ENCODE results near the gene ST6GALNAC6. TPM values are rescaled to one million over a fixed set of nuclear protein-coding genes. Genes with fewer than 3 reads are reported as not detected.

ST6GALNAC6 gene
- total RNA-seq, 4 donors from 2014 or later = 7.7 to 88.3 (median 18.9) TPM

- no peak overlapping the region for H3K4me3 ChIP-seq
- no peaks in the 10 kb centered on the region for H3K36me3 ChIP-seq
- no peak for TF ChIP-seq POLR2A (IDR thresholded peaks at IDR 0.05)
- TF ChIP-seq CTCF (IDR thresholded peaks at IDR 0.05) = no peak
- no peak for DNase-seq
- peak overlapping the region in 1 of 4 donors; percentile 21 for H3K27ac ChIP-seq
- no peaks in the 10 kb centered on the region for H3K9me3 ChIP-seq
- H3K4me1 ChIP-seq = peaks cover 0 to 38% (median 16%) of the 10 kb centered on the region in 4 donors
- H3K27me3 ChIP-seq = no peaks in the 10 kb centered on the region
These were observed 42.7 kb downstream of the ST6GALNAC6 start for GRCh38 chr9:127856729-127857116.

GRCh38 chr9:127856094-127856728 is 43.2 kb downstream of the ST6GALNAC6 start:
- H3K36me3 ChIP-seq = no peaks in the 10 kb centered on the region
- TF ChIP-seq POLR2A (IDR thresholded peaks at IDR 0.05) (no peak), CTCF (IDR thresholded peaks at IDR 0.05) (no peak)
- H3K27me3 ChIP-seq = no peaks in the 10 kb centered on the region
- no peak for DNase-seq
- no peaks in the 10 kb centered on the region for H3K9me3 ChIP-seq
- no peak overlapping the region for H3K4me3 ChIP-seq
- peaks cover 0 to 36% (median 11%) of the 10 kb centered on the region in 4 donors for H3K4me1 ChIP-seq
- peak overlapping the region in 2 of 4 donors; percentile 21 to 90 for H3K27ac ChIP-seq

GRCh38 chr9:127855522-127855921 is 43.9 kb downstream of the ST6GALNAC6 start:
- no peak overlapping the region for H3K4me3 ChIP-seq
- DNase-seq = no peak
- no peaks in the 10 kb centered on the region for H3K9me3 ChIP-seq
- peak overlapping the region in 3 of 4 donors; percentile 21 to 90 (median 81) for H3K27ac ChIP-seq
- no peaks in the 10 kb centered on the region for H3K27me3 ChIP-seq
- no peaks in the 10 kb centered on the region for H3K36me3 ChIP-seq
- no peak for TF ChIP-seq CTCF (IDR thresholded peaks at IDR 0.05)
- no peak for TF ChIP-seq POLR2A (IDR thresholded peaks at IDR 0.05)
- H3K4me1 ChIP-seq = peaks cover 0 to 35% (median 6%) of the 10 kb centered on the region in 4 donors

- Histone ChIP-seq H3K27me3 (no peaks in the 10 kb centered on the region), H3K4me1 (peaks cover 0 to 35% (median 6%) of the 10 kb centered on the region in 4 donors)
These were observed 44.4 kb downstream of the ST6GALNAC6 start for GRCh38 chr9:127854960-127855359.

GRCh38 chr9:127854184-127854806 is 45.1 kb downstream of the ST6GALNAC6 start, which contains the start of gene ENG:
Gene ENG (minus strand): TSS chr9:127854658. CDS start chr9:127854355, 303 bp downstream.
- H3K4me1 ChIP-seq = peaks cover 0 to 35% (median 6%) of the 10 kb centered on the region in 4 donors
- TF ChIP-seq CTCF (IDR thresholded peaks at IDR 0.05) (no peak), POLR2A (IDR thresholded peaks at IDR 0.05) (peak in 1 of 2 donors; percentile 26)
- peak within 1 kb of the TSS; percentile 38 to 70 (median 51) for H3K4me3 ChIP-seq

More at GRCh38 chr9:127854960-127855359, 44.4 kb downstream of the ST6GALNAC6 start:
- Histone ChIP-seq H3K36me3 (peaks cover 0 to 4% (median 0%) of the 10 kb centered on the region in 3 donors), H3K27ac (peak overlapping the region; percentile 72 to 90 (median 86)), H3K4me3 (peak overlapping the region in 3 of 4 donors; percentile 44 to 70 (median 58)), H3K9me3 (no peaks in the 10 kb centered on the region)
- no peak for TF ChIP-seq CTCF (IDR thresholded peaks at IDR 0.05)
- no peak for TF ChIP-seq POLR2A (IDR thresholded peaks at IDR 0.05)
- no peak for DNase-seq

More at GRCh38 chr9:127854184-127854806, 45.1 kb downstream of the ST6GALNAC6 start, which contains the start of gene ENG:
- peak in 2 of 3 donors; percentile 51 to 78 for DNase-seq
- no peaks in the 10 kb centered on the region for H3K27me3 ChIP-seq
- H3K9me3 ChIP-seq = peaks cover 0 to 4% (median 2%) of the 10 kb centered on the region in 4 donors
- H3K36me3 ChIP-seq = peaks cover 0 to 4% (median 0%) of the 10 kb centered on the region in 3 donors
- H3K27ac ChIP-seq = peak within 1 kb of the TSS; percentile 72 to 90 (median 86)

Measured in Peyer's patch (tissue), 4 donors.